A172 (cell line): ENCODE data around the gene CLSTN1. TPM values are rescaled to one million over a fixed set of nuclear protein-coding genes. Genes with fewer than 3 reads are reported as not detected.
A peak's percentile ranks its signal among the peaks of the same experiment; 100 is the strongest.

ENCODE experiments used
- DNase-seq: peaks from one replicate; pipeline ENCODE4 v3.0.0-alpha.2; 2015; ENCODE audit warnings: low spot score
- total RNA-seq: library from RNA; depleted of rRNA; stranded (reverse); fragments of >200 nt; shearing (Covaris generic); gene quantifications from 2 replicates; pipeline ENCODE4 v1.2.3, GENCODE V29; 2014

CLSTN1 gene
- total RNA-seq, 1 experiment from 2014 or later = 24.3 TPM

- no peak for DNase-seq
Observed at GRCh38 chr1:9730096-9730901, 93.5 kb downstream of the CLSTN1 start.

- no peak for DNase-seq
Observed at GRCh38 chr1:9729523-9729922, 94.2 kb downstream of the CLSTN1 start.

GRCh38 chr1:9728451-9729295 is 95.1 kb downstream of the CLSTN1 start:
- no peak for DNase-seq

- no peak for DNase-seq
Observed at GRCh38 chr1:9726905-9727595, 96.7 kb downstream of the CLSTN1 start.

GRCh38 chr1:9726406-9726805 is 97.4 kb downstream of the CLSTN1 start:
- no peak for DNase-seq

GRCh38 chr1:9724706-9725476 is 98.9 kb downstream of the CLSTN1 start:
- peak; percentile 56 for DNase-seq

- DNase-seq = no peak
Observed at GRCh38 chr1:9723926-9724325, 99.8 kb downstream of the CLSTN1 start.

GRCh38 chr1:9723068-9723805 is 100.5 kb downstream of the CLSTN1 start:
- no peak for DNase-seq

- DNase-seq = no peak
Observed at GRCh38 chr1:9722378-9722749, 101.4 kb downstream of the CLSTN1 start.

GRCh38 chr1:9721606-9722377 is 102.0 kb downstream of the CLSTN1 start:
- no peak for DNase-seq

GRCh38 chr1:9720785-9721605 is 102.8 kb downstream of the CLSTN1 start:
- no peak for DNase-seq

GRCh38 chr1:9719978-9720722 is 103.6 kb downstream of the CLSTN1 start:
- DNase-seq = no peak

GRCh38 chr1:9718006-9718680 is 105.6 kb downstream of the CLSTN1 start:
- DNase-seq = no peak

- DNase-seq = no peak
Observed at GRCh38 chr1:9717193-9718005, 106.4 kb downstream of the CLSTN1 start.

GRCh38 chr1:9716404-9717192 is 107.2 kb downstream of the CLSTN1 start:
- DNase-seq = no peak

GRCh38 chr1:9715536-9716226 is 108.1 kb downstream of the CLSTN1 start:
- DNase-seq = no peak
